ENCODE results near the gene GLDC.
A peak's percentile ranks its signal among the peaks of the same experiment; 100 is the strongest.

The GLDC gene

DNA sequence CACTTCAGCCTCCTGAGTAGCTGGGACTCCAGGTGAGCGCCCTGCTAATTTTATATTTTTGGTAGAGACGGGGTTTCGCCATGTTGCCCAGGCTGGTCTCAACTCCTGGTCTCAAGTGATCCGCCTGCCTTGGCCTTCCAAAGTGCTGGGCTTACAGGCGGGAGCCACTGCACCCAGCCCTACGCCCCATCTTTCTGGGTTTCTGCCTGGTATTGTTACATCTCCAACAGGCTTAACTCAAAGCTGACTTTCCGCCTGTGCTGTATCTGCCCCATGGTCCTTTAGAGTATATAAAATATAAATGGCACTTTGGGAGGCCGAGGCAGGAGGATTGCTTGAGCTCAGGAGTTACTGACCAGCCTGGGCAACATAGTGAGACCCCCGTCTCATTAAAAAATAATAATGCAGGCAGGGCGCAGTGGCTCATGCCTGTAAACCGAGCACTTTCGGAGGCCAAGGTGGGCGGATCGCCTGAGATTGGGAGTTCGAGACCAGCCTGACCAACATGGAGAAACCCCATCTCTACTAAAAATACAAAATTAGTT, 36.5 kb upstream of the GLDC start:
- H3K4me3 ChIP-seq (ENCODE audit: low read depth, low read length) = peak overlapping the region; percentile 91
- no peak for TF ChIP-seq CTCF (IDR thresholded peaks at IDR 0.05; ENCODE audit: insufficient read depth, low read depth, low read length, missing control alignments)
- DNase-seq (ENCODE audit: low read depth) = no peak

DNA sequence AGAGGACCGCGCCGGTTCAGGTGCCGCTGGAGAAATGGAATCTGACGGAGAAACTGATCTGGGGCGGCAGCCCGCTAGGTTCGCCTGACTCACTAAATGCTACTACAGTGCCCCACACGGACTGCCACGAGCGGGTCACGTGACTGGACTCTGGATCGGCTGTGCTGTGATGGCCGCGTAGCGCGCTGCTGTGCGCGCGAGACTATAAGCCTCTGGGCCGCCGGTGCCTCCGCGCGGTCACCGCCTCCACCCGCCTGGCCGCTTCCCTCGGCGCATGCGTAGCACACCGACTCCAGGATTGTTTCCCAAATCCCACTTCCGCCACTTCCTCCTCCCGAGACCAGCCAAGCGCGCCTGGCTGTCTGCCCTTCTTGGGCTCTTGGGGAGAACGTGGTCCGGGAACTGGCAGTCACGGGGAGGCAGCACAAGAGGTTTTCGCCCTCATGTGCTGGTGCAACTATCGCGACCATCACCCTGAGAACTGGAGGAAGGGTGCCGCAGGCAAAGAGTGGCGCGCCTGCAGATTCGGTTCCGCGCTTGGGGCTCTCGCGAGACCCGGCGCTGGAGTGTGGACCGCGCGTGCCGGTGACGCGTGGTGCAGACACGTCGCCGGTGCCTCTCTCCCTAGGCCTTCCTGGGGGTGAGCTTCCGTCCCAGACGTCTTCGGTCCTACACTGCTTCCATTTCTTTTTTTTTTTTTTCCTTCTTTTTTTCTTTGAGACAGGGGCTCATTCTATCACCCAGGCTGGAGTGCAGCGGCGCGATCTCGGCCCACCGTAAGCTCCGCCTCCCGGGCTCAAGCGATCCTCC, 35.8 kb upstream of the GLDC start:
- no peak for TF ChIP-seq CTCF (IDR thresholded peaks at IDR 0.05; ENCODE audit: insufficient read depth, low read depth, low read length, missing control alignments)
- peak; percentile 99 for DNase-seq (ENCODE audit: low read depth)
- H3K4me3 ChIP-seq (ENCODE audit: low read depth, low read length) = peak overlapping the region; percentile 91

- H3K4me3 ChIP-seq (ENCODE audit: low read depth, low read length) = peak overlapping the region; percentile 91
- DNase-seq (ENCODE audit: low read depth) = peak; percentile 93
- TF ChIP-seq CTCF (IDR thresholded peaks at IDR 0.05; ENCODE audit: insufficient read depth, low read depth, low read length, missing control alignments) = no peak
Measured at GRCh38 chr9:6680797-6681146, 35.2 kb upstream of the GLDC start.

DNA sequence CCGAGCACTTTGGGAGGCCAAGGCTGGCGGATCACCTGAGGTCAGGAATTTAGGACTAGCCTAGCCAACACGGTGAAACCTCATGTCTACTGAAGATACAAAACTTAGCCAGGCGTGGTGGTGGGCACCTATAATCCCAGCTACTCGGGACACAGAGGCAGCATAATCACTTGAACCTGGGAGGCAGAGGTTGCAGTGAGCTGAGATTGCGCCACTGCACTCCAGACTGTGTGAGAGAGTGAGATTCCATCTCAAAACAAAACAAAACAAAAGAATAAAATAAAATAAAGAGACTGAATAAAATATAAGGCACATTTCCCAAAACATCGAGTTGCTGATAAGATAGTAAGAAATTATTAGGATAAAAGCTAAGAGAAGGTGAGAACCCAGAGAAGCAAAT, 32.3 kb upstream of the GLDC start:
- no peak overlapping the region for H3K4me3 ChIP-seq (ENCODE audit: low read depth, low read length)
- DNase-seq (ENCODE audit: low read depth) = no peak
- TF ChIP-seq CTCF (IDR thresholded peaks at IDR 0.05; ENCODE audit: insufficient read depth, low read depth, low read length, missing control alignments) = no peak

GRCh38 chr9:6676254-6676921, 30.9 kb upstream of the GLDC start:
- no peak overlapping the region for H3K4me3 ChIP-seq (ENCODE audit: low read depth, low read length)
- DNase-seq (ENCODE audit: low read depth) = no peak
- TF ChIP-seq CTCF (IDR thresholded peaks at IDR 0.05; ENCODE audit: insufficient read depth, low read depth, low read length, missing control alignments) = no peak

- no peak for DNase-seq (ENCODE audit: low read depth)
- no peak for TF ChIP-seq CTCF (IDR thresholded peaks at IDR 0.05; ENCODE audit: insufficient read depth, low read depth, low read length, missing control alignments)
- no peak overlapping the region for H3K4me3 ChIP-seq (ENCODE audit: low read depth, low read length)
Measured at GRCh38 chr9:6675268-6675667, 29.7 kb upstream of the GLDC start.
